Neuron (in vitro differentiated cells): Measurements from ENCODE around the gene HDHD3.
"Not testable (repeated sequence)": the region's sequence is repeated elsewhere in the genome, so short reads cannot be mapped to it uniquely, and the experiment has no call there.

Experiments used
- H2AFZ ChIP-seq: one replicate; pipeline ENCODE4 v1.6.1; 2013; ENCODE audit warnings: low read depth, mild to moderate bottlenecking, inconsistent platforms, low read length, moderate library complexity
- H3K27me3 ChIP-seq: one replicate; pipeline ENCODE4 v1.6.1; 2013; ENCODE audit warnings: low read length; ENCODE audit not compliant: insufficient read depth
- H3K36me3 ChIP-seq: one replicate; pipeline ENCODE4 v1.6.1; 2013; ENCODE audit warnings: low read length; ENCODE audit not compliant: insufficient read depth
- H3K4me1 ChIP-seq: one replicate; pipeline ENCODE4 v1.6.1; 2013; ENCODE audit warnings: low read length; ENCODE audit not compliant: insufficient read depth
- H3K4me3 ChIP-seq: 2 replicates; pipeline ENCODE4 v1.5.1; 2013; ENCODE audit warnings: mild to moderate bottlenecking, low read length, moderate library complexity
- H3K9me3 ChIP-seq: one replicate; pipeline ENCODE4 v1.6.1; 2013; ENCODE audit warnings: low read length

The HDHD3 gene

GRCh38 chr9:113381441-113381840, 4.7 kb upstream of the HDHD3 start:
- H2AFZ ChIP-seq, H3K4me1 ChIP-seq, H3K36me3 ChIP-seq, H3K27me3 ChIP-seq, H3K4me3 ChIP-seq, H3K9me3 ChIP-seq: not testable (repeated sequence)

- Histone ChIP-seq H2AFZ (no peak overlapping the region), H3K4me1 (peaks cover 3% of the 10 kb centered on the region), H3K4me3 (no peak overlapping the region), H3K27me3 (no peaks in the 10 kb centered on the region), H3K36me3 (no peaks in the 10 kb centered on the region), H3K9me3 (no peaks in the 10 kb centered on the region)
These were observed 4.1 kb upstream of the HDHD3 start for GRCh38 chr9:113380869-113381378.

- H3K27me3 ChIP-seq, result not testable (repeated sequence)
These were observed 3.0 kb upstream of the HDHD3 start for GRCh38 chr9:113379829-113380210.

GRCh38 chr9:113379094-113379828, 2.5 kb upstream of the HDHD3 start:
- not testable (repeated sequence) for H3K4me3 ChIP-seq, H2AFZ ChIP-seq, H3K36me3 ChIP-seq, H3K9me3 ChIP-seq, H3K4me1 ChIP-seq, H3K27me3 ChIP-seq

More at GRCh38 chr9:113379829-113380210, 3.0 kb upstream of the HDHD3 start:
- not testable (repeated sequence) for H3K4me3 ChIP-seq, H3K36me3 ChIP-seq, H3K9me3 ChIP-seq, H2AFZ ChIP-seq, H3K4me1 ChIP-seq

GRCh38 chr9:113375057-113376023, 1.4 kb downstream of the HDHD3 start:
- Histone ChIP-seq H3K4me1 (peaks cover 3% of the 10 kb centered on the region), H3K4me3 (no peak overlapping the region), H3K9me3 (no peaks in the 10 kb centered on the region), H3K27me3 (no peaks in the 10 kb centered on the region), H2AFZ (no peak overlapping the region), H3K36me3 (peaks cover 6% of the 10 kb centered on the region)

GRCh38 chr9:113373676-113374392, 3.0 kb downstream of the HDHD3 start:
- H3K4me3 ChIP-seq, result no peak overlapping the region
- no peaks in the 10 kb centered on the region for H3K4me1 ChIP-seq
- no peaks in the 10 kb centered on the region for H3K9me3 ChIP-seq
- H3K27me3 ChIP-seq, result no peaks in the 10 kb centered on the region
- H3K36me3 ChIP-seq, result peaks cover 6% of the 10 kb centered on the region
- H2AFZ ChIP-seq, result no peak overlapping the region

- peaks cover 6% of the 10 kb centered on the region for H3K36me3 ChIP-seq
- H3K27me3 ChIP-seq, result no peaks in the 10 kb centered on the region
- no peaks in the 10 kb centered on the region for H3K9me3 ChIP-seq
- no peak overlapping the region for H3K4me3 ChIP-seq
- no peak overlapping the region for H2AFZ ChIP-seq
- no peaks in the 10 kb centered on the region for H3K4me1 ChIP-seq
These were observed 3.5 kb downstream of the HDHD3 start for GRCh38 chr9:113373256-113373655.

DNA sequence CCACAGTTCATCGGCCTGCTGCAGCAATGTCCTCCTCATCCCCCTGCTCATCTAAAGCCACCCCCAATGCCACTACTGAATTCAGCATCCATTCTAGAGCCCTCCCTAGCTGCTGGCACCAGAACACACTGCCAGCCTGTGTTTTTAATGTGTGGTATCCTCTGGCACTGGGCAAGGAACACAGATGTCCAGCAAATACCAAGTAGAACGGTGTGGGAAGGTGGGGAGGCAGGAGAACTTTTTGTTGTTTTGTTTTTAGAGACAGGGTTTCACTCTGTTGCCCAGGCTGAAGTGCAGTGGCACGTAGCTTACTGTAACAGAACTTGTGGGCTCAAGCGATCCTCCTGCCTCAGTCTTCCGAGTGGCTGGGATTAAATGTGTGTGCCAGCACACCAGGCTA, 4.7 kb downstream of the HDHD3 start:
- H2AFZ ChIP-seq, result no peak overlapping the region
- no peak overlapping the region for H3K4me3 ChIP-seq
- no peaks in the 10 kb centered on the region for H3K4me1 ChIP-seq
- H3K9me3 ChIP-seq, result no peaks in the 10 kb centered on the region
- peaks cover 6% of the 10 kb centered on the region for H3K36me3 ChIP-seq
- no peaks in the 10 kb centered on the region for H3K27me3 ChIP-seq

DNA sequence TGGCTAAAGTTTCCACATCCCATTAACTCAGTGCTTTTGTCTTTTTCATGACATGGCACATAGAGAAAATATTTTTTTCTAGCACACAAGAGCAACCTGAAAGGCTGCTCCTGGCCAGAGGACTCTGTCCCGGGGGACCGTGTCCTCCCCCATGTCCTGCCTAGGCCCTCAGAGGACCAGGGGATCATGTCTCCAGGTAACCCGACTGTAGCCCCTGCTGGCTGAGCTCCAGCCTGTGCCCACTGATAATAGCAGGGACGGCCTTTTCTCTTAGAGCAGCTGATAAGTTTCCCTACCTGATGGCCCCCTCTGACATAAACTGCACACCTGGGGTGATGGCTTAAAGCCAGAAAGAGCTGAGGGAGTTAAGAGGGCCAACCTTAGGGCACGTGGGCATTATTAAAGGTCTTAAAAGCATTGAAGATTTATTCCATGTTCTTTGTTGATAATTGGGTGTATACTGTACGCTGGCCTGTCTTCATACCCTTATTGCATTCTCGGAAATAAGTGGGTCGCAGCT, 5.9 kb downstream of the HDHD3 start:
- Histone ChIP-seq H3K4me1 (no peaks in the 10 kb centered on the region), H3K27me3 (no peaks in the 10 kb centered on the region), H3K9me3 (no peaks in the 10 kb centered on the region), H2AFZ (no peak overlapping the region), H3K36me3 (peaks cover 6% of the 10 kb centered on the region), H3K4me3 (no peak overlapping the region)

DNA sequence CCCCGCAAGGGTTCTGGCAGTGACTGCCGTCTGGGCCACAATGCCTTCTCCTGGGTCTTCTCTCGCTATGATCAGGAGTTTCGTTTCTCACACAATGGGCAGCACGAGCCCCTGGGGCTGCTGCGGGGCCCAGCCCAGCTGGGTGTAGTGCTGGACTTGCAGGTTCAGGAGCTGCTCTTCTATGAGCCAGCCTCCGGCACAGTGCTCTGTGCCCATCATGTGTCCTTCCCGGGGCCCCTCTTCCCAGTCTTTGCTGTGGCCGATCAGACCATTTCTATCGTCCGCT, 7.0 kb downstream of the HDHD3 start:
- H3K4me3 ChIP-seq, result no peak overlapping the region
- no peaks in the 10 kb centered on the region for H3K27me3 ChIP-seq
- no peaks in the 10 kb centered on the region for H3K9me3 ChIP-seq
- no peaks in the 10 kb centered on the region for H3K4me1 ChIP-seq
- H2AFZ ChIP-seq, result no peak overlapping the region
- peaks cover 6% of the 10 kb centered on the region for H3K36me3 ChIP-seq

DNA sequence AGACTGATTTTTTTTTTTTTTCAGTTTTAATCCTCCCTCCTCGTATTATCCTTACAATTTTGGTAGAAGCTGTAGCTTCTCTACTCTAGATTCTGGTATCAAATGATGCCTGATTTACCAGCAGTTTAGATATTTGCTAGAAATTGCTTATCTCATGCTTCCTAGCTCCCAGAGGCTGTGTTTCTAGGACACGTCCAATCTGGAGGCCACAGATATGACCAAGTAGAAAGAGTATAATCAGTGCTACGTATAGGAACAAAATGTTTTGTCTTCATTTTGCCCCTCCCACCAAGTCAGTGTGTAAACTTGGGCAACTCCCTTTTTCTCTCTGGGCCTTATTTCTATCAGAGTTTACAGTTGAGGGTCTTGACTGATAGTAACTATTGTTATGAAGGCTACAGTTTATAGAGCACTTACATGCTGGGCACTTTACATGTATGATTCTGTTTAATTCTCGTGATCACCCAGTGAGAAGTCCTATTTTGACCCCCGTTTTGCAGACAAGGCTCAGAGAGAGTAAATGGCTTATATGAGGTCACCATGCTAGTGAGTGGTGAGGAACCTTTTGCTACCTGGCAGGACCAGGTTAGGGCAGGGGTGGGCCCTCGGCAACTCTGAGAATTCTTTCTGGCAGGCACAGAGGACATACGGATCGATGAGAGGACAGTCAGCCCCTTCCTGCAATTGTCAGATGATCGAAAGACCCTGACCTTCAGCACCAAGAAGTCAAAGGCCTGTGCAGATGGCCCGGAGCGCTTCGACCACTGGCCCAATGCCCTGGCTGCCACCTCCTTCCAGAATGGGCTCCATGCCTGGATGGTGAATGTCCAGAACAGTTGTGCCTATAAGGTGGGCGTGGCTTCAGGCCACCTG, 7.6 kb downstream of the HDHD3 start:
- Histone ChIP-seq H3K4me1 (no peaks in the 10 kb centered on the region), H3K27me3 (no peaks in the 10 kb centered on the region), H2AFZ (no peak overlapping the region), H3K36me3 (peaks cover 5% of the 10 kb centered on the region), H3K9me3 (no peaks in the 10 kb centered on the region), H3K4me3 (no peak overlapping the region)

- no peaks in the 10 kb centered on the region for H3K4me1 ChIP-seq
- H3K36me3 ChIP-seq, result no peaks in the 10 kb centered on the region
- H3K9me3 ChIP-seq, result no peaks in the 10 kb centered on the region
- no peaks in the 10 kb centered on the region for H3K27me3 ChIP-seq
- H3K4me3 ChIP-seq, result no peak overlapping the region
- H2AFZ ChIP-seq, result no peak overlapping the region
These were observed 8.3 kb downstream of the HDHD3 start for GRCh38 chr9:113368348-113368981.
